CD4-positive, alpha-beta T cell treated with Interleukin-15 for 1 hour (primary cell): ENCODE data around the gene GALNTL6.

Source experiments
- DNase-seq: peaks from one replicate; pipeline ENCODE4 v3.0.0-alpha.2; 2020

GALNTL6 gene

DNA sequence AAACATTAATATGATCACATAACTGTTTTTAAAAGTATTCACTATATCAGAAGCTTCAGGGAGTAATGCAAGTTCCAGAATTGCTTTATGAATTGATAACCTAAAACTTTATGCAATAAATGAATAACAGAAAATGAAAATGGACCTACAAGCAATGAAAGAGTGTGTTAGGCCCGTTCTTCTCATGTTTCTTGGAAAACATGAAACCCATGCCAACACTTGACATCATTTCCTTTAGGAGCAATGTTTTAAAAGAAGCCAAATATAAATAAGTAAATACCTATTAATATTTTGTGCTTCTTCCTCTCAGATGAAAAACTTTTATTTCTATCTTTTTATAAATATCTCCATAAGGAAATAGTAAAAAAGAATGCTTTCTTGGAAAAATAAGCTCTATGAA, 1232.4 kb downstream of the GALNTL6 start:
- no peak for DNase-seq

DNA sequence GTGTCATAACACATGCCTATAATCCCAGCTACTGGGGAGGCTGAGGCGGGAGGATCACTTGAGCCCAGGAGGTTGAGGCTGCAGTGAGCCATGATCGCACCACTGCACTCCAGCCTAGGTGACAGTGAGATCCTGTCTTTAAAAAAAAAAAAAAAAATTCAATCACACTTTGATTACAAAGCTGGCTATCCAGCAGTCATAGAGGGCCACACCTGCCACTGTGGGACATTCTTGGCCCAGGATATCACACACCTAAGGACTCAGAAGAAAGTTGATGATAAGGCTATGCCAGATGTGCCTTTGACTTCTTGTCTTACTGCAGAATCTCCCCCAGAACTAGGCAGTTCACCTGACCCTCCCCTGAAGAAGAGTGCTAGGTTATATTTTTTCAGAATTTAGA, 1232.9 kb downstream of the GALNTL6 start:
- DNase-seq = no peak

DNA sequence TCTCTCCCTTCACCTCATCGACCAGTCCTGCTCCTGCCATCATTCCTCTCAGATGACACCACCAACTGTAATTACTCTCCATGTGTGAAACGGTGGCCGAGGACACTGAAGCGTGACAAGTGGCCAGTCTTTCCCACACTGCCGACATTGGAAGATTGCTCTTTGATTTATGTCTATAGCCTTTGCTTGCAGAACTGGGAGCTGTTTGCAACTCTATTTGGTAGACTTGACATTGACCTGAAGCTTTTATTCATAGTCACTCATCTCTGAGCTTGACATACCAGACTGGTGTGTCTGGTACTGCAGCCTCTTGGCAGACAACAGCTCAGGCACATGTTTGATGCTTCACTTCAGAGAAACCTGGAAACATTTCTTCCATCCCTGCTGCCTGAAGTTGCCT, 1233.6 kb downstream of the GALNTL6 start:
- DNase-seq = no peak

DNA sequence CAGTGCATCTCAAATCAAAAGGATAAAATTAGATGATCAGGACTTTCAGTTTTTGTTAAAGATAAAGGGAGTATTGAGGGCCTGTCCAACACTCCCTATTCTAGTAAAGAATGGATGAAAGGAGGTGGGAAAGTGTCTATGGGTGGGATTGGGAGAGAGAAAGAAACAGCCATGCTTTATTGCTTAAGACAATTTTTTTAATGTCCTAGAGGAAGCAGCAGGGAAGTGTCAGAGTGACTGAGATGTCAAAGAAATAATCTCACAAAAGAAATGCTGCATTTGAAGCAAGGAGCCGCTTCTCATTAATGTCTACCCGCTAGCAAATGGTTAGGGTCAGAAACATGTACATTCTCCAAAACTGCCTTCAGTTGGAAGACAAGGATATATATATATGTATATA, 1238.0 kb downstream of the GALNTL6 start:
- no peak for DNase-seq

DNA sequence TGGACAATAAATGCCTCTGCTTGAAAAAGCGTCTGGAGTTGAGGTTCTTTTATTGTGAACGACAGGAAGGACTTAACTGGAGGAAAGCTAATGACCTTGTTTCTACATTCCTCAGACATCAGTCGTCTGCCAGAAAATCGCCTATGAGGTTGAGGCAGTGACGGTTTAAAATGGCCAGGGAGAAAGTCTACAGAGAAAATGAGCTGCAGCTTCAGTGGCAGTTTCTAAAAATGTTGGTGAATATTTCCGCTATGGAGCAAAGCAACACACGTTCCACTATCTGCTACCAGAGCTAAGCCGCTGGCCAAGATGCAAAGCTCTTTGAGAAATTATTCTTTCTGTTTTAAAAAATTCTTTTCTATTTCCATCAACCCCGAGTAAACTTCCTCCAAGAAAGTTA, 1238.5 kb downstream of the GALNTL6 start:
- no peak for DNase-seq

DNA sequence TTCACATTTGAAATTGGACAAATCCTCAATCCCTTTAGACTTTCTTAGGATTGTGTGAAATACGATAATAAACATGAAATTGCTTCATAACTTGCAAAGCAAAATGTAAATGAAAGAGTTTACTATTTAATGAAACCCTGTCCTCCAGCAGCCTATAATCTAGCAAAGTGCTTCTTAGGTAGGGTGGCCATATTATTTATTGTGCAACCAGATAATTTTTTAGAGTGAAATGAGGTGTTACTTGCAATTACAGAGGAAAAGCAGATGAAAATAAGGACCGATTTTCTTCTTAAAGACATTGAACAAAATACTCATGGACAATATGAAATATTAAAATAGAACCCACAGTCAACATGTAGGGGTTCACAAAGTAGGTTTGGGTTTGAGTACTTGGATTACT, 1239.2 kb downstream of the GALNTL6 start:
- no peak for DNase-seq

DNA sequence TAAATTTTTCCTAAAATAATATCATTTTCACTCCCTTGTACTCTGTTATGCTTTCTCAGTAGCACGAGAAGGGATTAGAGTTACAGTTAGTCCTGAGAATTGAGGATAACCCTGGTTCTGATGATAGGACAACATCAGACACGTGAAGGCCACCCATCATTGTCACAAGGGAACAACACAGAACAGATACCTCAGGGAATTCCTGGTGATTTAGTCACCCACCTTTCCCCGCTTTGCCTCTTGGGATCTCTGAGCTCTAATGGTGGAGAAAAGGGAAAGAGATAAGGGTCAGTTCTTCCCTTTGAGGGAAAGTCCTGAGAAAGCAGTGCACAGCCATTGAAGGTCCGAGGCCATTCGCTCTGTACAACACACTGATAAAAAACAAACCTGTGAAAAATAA, 1243.1 kb downstream of the GALNTL6 start:
- DNase-seq = no peak

DNA sequence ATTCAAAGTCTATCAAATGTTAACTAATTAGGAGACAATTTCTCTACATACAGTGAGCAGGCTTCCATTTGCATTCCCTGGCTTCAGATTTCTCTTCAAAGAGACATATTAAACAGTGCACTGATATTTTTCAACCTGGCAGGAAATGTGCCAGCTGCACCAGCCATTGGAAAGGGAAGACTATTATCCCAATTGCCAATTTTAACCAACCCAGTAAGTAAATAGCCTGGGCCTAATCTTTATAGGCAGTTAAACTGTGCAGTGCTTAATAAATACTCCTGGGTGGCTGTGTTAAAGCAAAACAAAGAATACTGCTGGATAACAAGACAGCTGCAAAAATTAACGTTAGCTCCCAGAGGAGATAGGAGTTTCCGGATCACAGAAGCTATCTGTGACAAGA, 1243.5 kb downstream of the GALNTL6 start:
- DNase-seq = no peak

DNA sequence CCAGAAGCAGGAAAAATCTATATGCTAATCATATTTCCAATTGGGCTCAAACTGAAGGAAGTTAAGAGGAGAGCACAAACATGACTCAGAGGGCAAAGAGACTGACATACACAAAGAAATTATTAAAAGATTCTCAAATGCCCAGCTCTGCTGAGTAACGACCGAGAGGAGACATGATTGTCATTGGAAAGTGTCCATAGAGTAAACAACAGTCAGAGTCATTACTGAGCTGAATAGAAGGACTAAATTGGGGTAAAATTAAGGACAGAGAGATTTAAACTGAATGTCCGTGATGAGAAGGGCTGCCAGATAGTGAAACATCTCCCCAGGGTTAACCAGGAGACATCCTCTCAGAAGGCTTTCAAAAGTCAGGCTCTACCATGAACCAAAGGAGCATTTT, 1244.2 kb downstream of the GALNTL6 start:
- no peak for DNase-seq

DNA sequence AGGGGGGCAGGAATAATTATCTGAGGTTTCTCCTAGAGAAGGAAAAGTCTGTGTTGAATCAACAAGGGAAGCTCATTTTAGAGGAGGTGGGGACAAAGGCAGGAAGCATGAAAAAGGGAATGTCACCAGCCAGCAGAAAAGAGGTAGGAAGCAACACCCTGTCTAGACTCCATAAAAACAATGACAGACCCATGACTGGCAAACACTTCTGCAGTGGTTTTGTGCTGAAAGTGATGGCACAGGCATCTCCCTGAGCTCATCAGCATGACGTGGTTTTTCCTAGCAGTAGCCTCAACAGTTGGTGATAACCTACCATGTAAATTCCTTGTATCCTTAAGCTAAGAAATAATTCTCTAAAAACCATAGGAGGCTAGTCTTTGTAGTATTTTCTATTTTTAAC, 1244.7 kb downstream of the GALNTL6 start:
- no peak for DNase-seq

DNA sequence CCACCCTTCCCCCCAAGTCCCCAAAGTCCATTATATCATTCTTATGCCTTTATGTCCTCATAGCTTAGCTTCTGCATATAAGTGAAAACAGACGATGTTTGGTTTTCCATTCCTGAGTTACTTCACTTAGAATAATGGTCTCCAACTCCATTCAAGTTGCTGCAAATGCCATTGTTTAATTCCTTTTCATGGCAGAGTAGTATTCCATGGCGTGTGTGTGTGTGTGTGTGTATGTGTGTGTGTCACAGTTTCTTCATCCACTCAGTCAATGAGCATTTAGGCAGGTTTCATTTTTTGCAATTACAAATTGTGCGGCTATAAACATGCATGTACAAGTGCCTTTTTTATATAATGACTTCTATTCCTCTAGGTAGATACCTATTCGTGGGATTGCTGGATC, 1248.0 kb downstream of the GALNTL6 start:
- DNase-seq = no peak

DNA sequence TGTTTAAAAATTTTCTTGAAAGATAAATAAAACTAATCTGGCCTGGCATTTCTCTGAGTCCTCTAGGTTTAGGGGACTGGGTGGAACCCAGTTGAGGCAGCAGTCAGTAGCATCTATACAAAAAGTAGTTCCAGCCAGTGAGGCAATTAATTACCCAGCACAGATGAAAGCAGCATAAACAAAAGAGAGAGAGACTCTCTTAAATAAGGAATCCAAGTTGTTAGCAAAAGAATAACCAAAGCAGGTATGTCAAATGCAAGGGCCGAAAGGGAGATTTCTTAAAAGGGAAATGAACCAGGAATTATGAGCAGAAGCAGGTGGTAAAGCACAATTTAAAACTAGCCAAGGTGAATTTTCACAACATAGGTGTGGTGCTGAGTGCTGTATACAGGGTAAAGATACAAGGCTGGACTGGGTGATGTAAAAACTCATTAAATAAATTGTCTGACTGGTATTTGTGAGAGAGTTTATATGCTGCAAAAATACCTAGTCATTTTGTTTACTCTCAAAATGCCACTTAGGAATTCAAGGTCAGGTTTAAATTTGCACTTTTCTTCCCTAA, 1260.8 kb downstream of the GALNTL6 start:
- no peak for DNase-seq

DNA sequence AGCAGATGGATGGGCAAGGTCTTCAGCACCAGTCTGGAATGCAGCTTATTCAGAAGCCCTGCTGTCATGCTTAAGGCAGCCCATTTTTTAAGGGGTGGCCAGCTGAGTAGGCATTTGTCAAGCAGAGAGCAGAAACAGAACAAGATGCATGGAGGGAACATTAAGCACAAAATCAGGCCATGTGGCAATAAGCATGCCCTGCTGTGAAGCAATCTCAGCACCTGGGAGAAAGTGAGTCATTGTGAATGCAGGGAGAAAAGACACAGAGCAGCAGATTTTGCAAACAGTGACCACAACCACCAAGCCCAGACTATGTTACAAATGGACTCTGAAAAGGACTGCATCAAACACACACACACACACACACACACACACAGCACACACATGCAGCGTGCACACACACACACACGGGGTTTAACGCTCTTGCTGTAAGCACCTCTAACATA, 1261.3 kb downstream of the GALNTL6 start:
- no peak for DNase-seq

DNA sequence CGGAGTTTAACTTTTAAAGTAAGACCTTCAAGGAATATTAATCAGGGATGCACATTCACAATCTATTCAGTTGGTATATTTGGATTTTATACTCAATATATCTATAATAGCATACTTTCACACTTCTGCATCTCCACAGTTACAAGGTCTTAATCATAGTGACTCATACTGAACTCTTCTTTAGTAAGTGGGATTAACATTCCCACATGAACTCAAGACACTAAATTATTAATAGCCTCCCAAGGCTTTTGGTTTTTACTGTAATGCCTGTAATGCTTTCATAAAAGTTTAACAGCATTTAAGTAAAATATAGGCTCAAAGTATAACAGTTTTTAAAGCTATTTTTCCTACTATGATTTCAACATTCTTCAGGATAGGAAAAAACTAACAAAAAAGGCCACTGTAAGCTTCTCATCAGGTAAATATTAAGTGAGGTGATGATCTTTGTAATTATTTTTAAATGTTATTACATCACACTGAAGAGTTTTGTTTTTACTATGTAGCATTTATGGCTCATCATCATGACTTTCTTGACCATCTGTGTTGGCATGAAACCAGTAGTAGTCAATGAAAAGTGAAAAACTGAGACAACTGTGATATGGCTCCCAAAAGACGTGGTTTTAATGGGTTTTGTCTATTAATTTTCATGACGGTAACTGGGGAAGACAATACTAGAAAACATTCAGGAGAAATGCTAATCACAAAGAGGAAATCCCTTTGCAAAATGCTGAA, 1263.9 kb downstream of the GALNTL6 start:
- no peak for DNase-seq

DNA sequence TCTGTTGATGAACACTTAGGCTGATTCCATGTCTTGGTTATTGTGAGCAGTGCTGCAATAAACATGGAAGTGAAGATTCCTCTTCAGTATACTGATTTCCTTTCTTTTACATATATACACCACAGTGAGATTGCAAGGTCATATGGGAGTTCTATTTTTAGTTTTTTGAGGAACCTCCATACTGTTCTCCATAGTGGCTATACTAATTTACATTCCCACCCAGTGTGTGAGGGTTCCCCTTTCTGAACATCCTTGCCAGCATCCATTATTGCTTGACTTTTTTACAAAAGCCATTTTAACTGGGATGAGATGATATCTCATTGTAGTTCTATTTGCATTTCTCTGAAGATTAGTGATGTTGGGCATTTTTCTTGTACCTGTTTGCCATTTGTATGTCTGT, 1274.9 kb downstream of the GALNTL6 start:
- no peak for DNase-seq
